Peyer's patch (tissue), 4 donors: ENCODE results near the gene RYR1. TPM values are rescaled to one million over a fixed set of nuclear protein-coding genes. Genes with fewer than 3 reads are reported as not detected.
A peak's percentile ranks its signal among the peaks of the same experiment; 100 is the strongest.
"Not testable (repeated sequence)": the region's sequence is repeated elsewhere in the genome, so short reads cannot be mapped to it uniquely, and the experiment has no call there.

Experiments
- DNase-seq, 3 donors: peaks; one replicate each; pipeline ENCODE4 v3.0.0-alpha.2; 2017 to 2019
- H3K27ac ChIP-seq, 4 donors: fragments of 200-600 bp; sonication (generic); one replicate each; pipeline ENCODE4 v1.5.1; 2016 to 2019
- H3K27me3 ChIP-seq, 2 donors: fragments of 200-600 bp; sonication (generic); one replicate each; pipeline ENCODE4 v1.5.1; 2019
- H3K36me3 ChIP-seq, 3 donors: fragments of 200-600 bp; sonication (generic); one replicate each; pipeline ENCODE4 v1.5.1; 2016 to 2019
- H3K4me1 ChIP-seq, 4 donors: fragments of 200-600 bp; sonication (generic); one replicate each; pipeline ENCODE4 v1.5.1; 2016 to 2019
- H3K4me3 ChIP-seq, 4 donors: fragments of 200-600 bp; sonication (generic); 1 replicate in 3 of 4; 2 replicates in 1 of 4; pipeline ENCODE4 v1.5.1; 2016 to 2019; ENCODE audit warnings: mild to moderate bottlenecking in 1 of 4
- H3K9me3 ChIP-seq, 4 donors: fragments of 200-600 bp; sonication (generic); one replicate each; pipeline ENCODE4 v1.5.1; 2016 to 2019; ENCODE audit warnings: mild to moderate bottlenecking in 1 of 4
- CTCF ChIP-seq, 6 experiments: fragments of 450-650 bp in 4 of 6; fragments of 200-600 bp in 2 of 6; sonication (generic) in 1 of 6; IDR thresholded peaks; one replicate each; pipeline ENCODE4 v1.5.1; 2017 to 2019; ENCODE audit warnings: antibody characterized with exemption in 6 of 6, mild to moderate bottlenecking in 3 of 6, moderate library complexity in 1 of 6
- POLR2A ChIP-seq, 2 donors: fragments of 450-650 bp; IDR thresholded peaks; one replicate each; pipeline ENCODE4 v1.5.1; 2017; ENCODE audit warnings: antibody characterized with exemption in 2 of 2, mild to moderate bottlenecking in 2 of 2, moderate library complexity in 2 of 2
- total RNA-seq, 4 donors: library from RNA; depleted of rRNA; stranded (reverse); fragments of >200 nt; gene quantifications; one replicate each; pipeline ENCODE4 v1.1.0, GENCODE V29; 2016

The RYR1 gene
- total RNA-seq, 4 donors from 2014 or later: 0.35 to 4.6 (median 3.4) TPM

DNA sequence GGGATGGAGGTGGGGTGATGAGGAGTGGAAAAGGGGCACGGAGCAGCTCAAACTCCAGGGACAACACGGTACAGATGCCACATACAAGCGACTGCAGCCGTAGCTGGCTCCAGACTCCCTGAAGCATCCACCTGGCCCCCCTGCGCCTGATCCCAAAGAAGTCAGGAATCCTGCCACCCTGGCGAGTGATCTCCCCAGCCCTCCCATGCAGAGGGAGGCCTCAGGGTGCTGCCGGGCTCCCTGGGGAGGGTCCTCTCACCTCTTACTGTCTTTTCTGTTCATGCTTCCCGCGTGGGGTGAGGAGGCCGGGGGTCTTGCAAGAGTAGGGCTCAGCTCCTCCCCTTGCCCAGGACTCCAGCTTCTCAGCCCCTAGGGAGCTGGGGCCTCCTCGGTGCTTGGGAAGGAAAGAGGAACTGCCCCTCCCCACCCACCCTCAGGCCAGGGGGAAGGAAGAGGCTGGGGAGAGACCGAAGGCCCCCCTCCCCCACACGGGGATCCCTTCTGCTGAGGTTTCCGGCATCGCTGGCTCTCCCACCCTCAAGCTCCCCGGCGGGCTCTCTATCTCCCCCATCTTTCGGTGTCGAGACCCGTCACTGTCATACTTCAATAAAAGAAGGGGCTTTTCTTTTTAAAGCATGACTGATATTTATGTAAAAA lies 7.6 kb upstream of the RYR1 start, which contains the start of gene RASGRP4:
Gene RASGRP4, minus strand, starts transcription at position 410 of the 657 bp plus-strand sequence. Its CDS starts 128 bp downstream, at position 282.
- no peaks in the 10 kb centered on the region for H3K9me3 ChIP-seq
- H3K27ac ChIP-seq: no peak within 1 kb of the TSS
- H3K4me3 ChIP-seq: peak within 1 kb of the TSS in 1 of 4 donors; percentile 34
- H3K36me3 ChIP-seq: no peaks in the 10 kb centered on the region
- no peaks in the 10 kb centered on the region for H3K27me3 ChIP-seq
- peaks cover 0 to 10% (median 0%) of the 10 kb centered on the region in 4 donors for H3K4me1 ChIP-seq
- DNase-seq: peak in 2 of 3 donors; percentile 44 to 58
- TF ChIP-seq POLR2A (IDR thresholded peaks at IDR 0.05) (no peak), CTCF (IDR thresholded peaks at IDR 0.05) (no peak)

DNA sequence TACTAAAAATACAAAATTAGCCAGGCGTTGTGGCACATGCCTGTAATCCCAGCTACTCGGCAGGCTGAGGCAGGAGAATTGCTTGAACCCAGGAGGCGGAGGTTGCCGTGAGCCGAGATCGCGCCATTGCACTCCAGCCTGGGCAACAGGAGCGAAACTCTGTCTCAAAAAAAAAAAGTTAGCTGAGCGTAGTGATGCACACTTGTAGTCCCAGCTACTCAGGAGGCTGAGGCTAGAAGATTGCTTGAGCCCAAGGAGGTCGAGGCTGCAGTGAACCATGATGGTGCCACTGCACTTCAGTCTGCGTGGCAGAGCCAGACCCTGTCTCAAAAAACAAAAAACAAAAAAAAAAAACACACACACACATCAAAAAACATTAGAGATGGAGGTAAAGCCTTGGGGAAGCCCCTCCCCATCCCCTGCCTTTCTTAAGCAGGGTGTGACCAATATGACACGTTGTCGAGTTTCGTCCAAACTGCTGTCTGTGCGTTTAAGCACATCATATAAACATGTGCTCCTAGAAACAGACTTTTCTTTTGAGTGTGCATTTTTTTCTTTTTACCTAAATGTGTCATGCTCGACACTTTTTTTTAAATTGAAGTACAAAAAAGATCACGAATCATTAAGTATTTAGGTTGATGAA lies 6.3 kb upstream of the RYR1 start:
- H3K36me3 ChIP-seq, H3K27me3 ChIP-seq, H3K4me3 ChIP-seq, DNase-seq, H3K4me1 ChIP-seq, H3K27ac ChIP-seq, H3K9me3 ChIP-seq: not testable (repeated sequence)

DNA sequence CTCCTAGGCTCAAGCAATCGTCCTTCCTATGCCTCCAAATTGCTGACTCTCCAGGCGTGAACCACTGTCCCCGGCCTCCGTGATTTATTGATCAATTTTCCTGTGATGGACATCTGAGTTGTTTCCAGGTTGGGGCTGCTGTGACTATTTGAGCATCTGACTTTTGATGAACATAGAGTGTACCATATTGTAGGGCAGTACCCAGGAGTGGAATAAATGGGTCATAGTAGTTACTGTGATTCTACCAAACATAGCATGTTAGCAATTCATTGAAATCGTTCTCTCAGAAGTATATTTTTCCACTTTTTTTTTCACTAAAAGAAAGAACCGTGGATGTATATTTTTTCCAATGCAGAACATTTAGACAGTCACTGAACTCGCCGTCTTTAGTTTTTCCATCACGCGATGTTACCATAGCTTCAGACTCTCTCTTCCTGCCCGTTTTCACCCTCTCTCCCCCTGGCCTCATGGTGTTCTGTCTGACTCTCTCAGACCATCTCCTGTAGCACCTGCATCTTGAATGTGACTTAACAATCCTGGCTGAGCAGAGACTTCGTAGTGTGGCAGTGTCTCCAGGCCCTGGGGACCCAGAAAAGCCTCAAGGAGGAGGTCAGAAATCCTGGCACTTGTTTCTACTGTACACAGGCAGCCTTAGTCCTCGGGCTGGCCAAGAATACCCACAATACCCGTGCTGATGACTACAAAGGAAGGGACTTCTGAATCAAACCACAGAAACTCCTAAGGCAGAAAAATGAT lies 4.3 kb upstream of the RYR1 start:
- H3K27me3 ChIP-seq: peaks cover 0 to 9% of the 10 kb centered on the region in 2 donors
- DNase-seq: no peak
- no peak overlapping the region for H3K4me3 ChIP-seq
- no peak overlapping the region for H3K27ac ChIP-seq
- H3K36me3 ChIP-seq: no peaks in the 10 kb centered on the region
- no peak for TF ChIP-seq CTCF (IDR thresholded peaks at IDR 0.05)
- TF ChIP-seq POLR2A (IDR thresholded peaks at IDR 0.05): no peak
- H3K9me3 ChIP-seq: no peaks in the 10 kb centered on the region
- peaks cover 0 to 10% (median 0%) of the 10 kb centered on the region in 4 donors for H3K4me1 ChIP-seq

GRCh38 chr19:38429811-38430156 lies 3.7 kb upstream of the RYR1 start:
- DNase-seq: no peak
- H3K36me3 ChIP-seq: no peaks in the 10 kb centered on the region

DNA sequence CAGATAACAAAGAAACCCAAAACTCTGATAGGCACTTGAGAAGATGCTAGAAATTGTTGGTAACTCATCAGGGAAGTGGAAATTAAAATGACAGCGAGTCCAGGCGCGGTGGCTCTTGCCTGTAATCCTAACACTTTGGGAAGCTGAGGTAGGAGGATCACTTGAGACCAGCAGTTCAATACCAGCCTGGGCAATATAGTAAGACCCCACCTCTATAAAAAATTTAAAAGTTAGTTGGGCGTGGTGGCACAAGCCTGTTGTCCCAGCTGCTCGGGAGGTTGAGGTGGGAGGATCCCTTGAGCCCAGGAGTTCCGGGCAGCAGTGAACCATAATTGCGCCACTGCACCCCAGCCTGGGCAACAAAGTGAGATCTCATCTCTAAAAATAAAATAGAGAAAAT lies 2.6 kb upstream of the RYR1 start:
- TF ChIP-seq POLR2A (IDR thresholded peaks at IDR 0.05): no peak
- TF ChIP-seq CTCF (IDR thresholded peaks at IDR 0.05): no peak
- H3K27ac ChIP-seq: no peak overlapping the region
- H3K4me3 ChIP-seq: no peak overlapping the region
- no peak for DNase-seq
- peaks cover 0 to 8% (median 0%) of the 10 kb centered on the region in 4 donors for H3K4me1 ChIP-seq
- H3K9me3 ChIP-seq: no peaks in the 10 kb centered on the region
- no peaks in the 10 kb centered on the region for H3K36me3 ChIP-seq
- peaks cover 0 to 13% of the 10 kb centered on the region in 2 donors for H3K27me3 ChIP-seq

More at GRCh38 chr19:38429811-38430156, 3.7 kb upstream of the RYR1 start:
- TF ChIP-seq CTCF (IDR thresholded peaks at IDR 0.05): no peak
- TF ChIP-seq POLR2A (IDR thresholded peaks at IDR 0.05): no peak
- Histone ChIP-seq H3K9me3 (no peaks in the 10 kb centered on the region), H3K27ac (no peak overlapping the region), H3K27me3 (peaks cover 0 to 13% of the 10 kb centered on the region in 2 donors), H3K4me3 (no peak overlapping the region), H3K4me1 (peaks cover 0 to 10% (median 0%) of the 10 kb centered on the region in 4 donors)
